IMR-90 (cell line): ENCODE results near the gene SNAPC1. TPM values are rescaled to one million over a fixed set of nuclear protein-coding genes. Genes with fewer than 3 reads are reported as not detected.

ENCODE experiments used
- ATAC-seq: fragments of 200-7000 bp; cut with Tn5 transposase; 2 replicates; pipeline ENCODE4 v1.9.1; 2020; ENCODE audit warnings: low read depth, mild to moderate bottlenecking, moderate library complexity
- BruUV-seq: library from RNA; stranded (reverse); fragments of 400-500 nt; replicated peaks from 2 replicates; lab custom pipeline; 2021; lab: Mats Ljungman, UMichigan
- CTCF ChIA-PET: fragments of 300-600 bp; formaldehyde crosslinking; extraction: SDS; loops from one replicate; lab custom pipeline; 2021; ENCODE audit warnings: antibody characterized with exemption; lab: Yijun Ruan, JAX
- POLR2A ChIA-PET: fragments of 300-600 bp; sonication (Branson Sonifier 250); formaldehyde crosslinking; loops from one replicate; lab custom pipeline; 2022; ENCODE audit warnings: antibody characterized with exemption; ENCODE audit not compliant: unreplicated experiment; lab: Charles Lee
- DNase-seq: peaks from one replicate; pipeline ENCODE4 v3.0.0; 2013
- H2AFZ ChIP-seq: replicated peaks from 2 replicates; pipeline ENCODE3; 2013; ENCODE audit warnings: low read length, mild to moderate bottlenecking; ENCODE audit not compliant: poor library complexity
- H2AK5ac ChIP-seq: 2 replicates; pipeline ENCODE4 v1.6.1; 2013; ENCODE audit warnings: low read depth, low read length, inconsistent platforms
- H2AK9ac ChIP-seq: replicated peaks from 2 replicates; pipeline ENCODE3; 2013; ENCODE audit warnings: mild to moderate bottlenecking, low read depth, low read length, moderate library complexity; ENCODE audit not compliant: poor library complexity
- H2BK120ac ChIP-seq: 2 replicates; pipeline ENCODE4 v1.6.1; 2013; ENCODE audit warnings: low read depth, low read length, inconsistent platforms
- H2BK15ac ChIP-seq: 3 replicates; pipeline ENCODE4 v1.6.1; 2013; ENCODE audit warnings: low read depth, low read length, inconsistent platforms
- H2BK20ac ChIP-seq: 2 replicates; pipeline ENCODE4 v1.6.1; 2013; ENCODE audit warnings: low read depth, mild to moderate bottlenecking, inconsistent platforms, low read length, moderate library complexity
- H2BK5ac ChIP-seq: 2 replicates; pipeline ENCODE4 v1.6.1; 2013; ENCODE audit warnings: mild to moderate bottlenecking, low read depth, low read length, inconsistent platforms; ENCODE audit not compliant: poor library complexity, severe bottlenecking
- H3K14ac ChIP-seq: replicated peaks from 2 replicates; pipeline ENCODE4 v1.6.1; 2013; ENCODE audit warnings: low read depth, low read length, inconsistent platforms
- H3K18ac ChIP-seq: 2 replicates; pipeline ENCODE4 v1.6.1; 2013; ENCODE audit warnings: low read depth, low read length, control low read depth
- H3K23ac ChIP-seq: 2 replicates; pipeline ENCODE4 v1.6.1; 2013; ENCODE audit warnings: low read depth, low read length, inconsistent platforms
- H3K27ac ChIP-seq: 2 replicates; pipeline ENCODE4 v1.5.1; 2013; ENCODE audit warnings: mild to moderate bottlenecking, control low read depth, low read length; ENCODE audit not compliant: insufficient read depth
- H3K27me3 ChIP-seq: 2 replicates; pipeline ENCODE4 v1.6.1; 2013; ENCODE audit warnings: low read length; ENCODE audit not compliant: control insufficient read depth, insufficient read depth
- H3K36me3 ChIP-seq: 2 replicates; pipeline ENCODE4 v1.6.1; 2013; ENCODE audit warnings: low read length, mixed read lengths; ENCODE audit not compliant: control insufficient read depth, insufficient read depth
- H3K4ac ChIP-seq: 2 replicates; pipeline ENCODE4 v1.6.1; 2013; ENCODE audit warnings: low read depth, low read length, inconsistent platforms
- H3K4me1 ChIP-seq: 2 replicates; pipeline ENCODE4 v1.6.1; 2013; ENCODE audit warnings: low read length, mixed read lengths; ENCODE audit not compliant: control insufficient read depth, insufficient read depth
- H3K4me2 ChIP-seq: 2 replicates; pipeline ENCODE4 v1.6.1; 2013; ENCODE audit warnings: low read depth, mild to moderate bottlenecking, control low read depth, low read length, moderate library complexity
- H3K4me3 ChIP-seq: 2 replicates; pipeline ENCODE4 v1.5.1; 2013; ENCODE audit warnings: low read depth, mild to moderate bottlenecking, control low read depth, low read length, moderate library complexity; ENCODE audit not compliant: insufficient read depth
- H3K56ac ChIP-seq: 2 replicates; pipeline ENCODE4 v1.6.1; 2013; ENCODE audit warnings: low read length, inconsistent platforms; ENCODE audit not compliant: insufficient read depth; ENCODE audit errors: extremely low read depth
- H3K79me1 ChIP-seq, 2 experiments: 2 replicates each; pipeline ENCODE4 v1.6.1; 2013; ENCODE audit warnings: low read length in 2 of 2, inconsistent platforms in 1 of 2, low read depth in 1 of 2
- H3K9ac ChIP-seq: 2 replicates; pipeline ENCODE4 v1.6.1; 2013; ENCODE audit warnings: low read depth, low read length, control low read depth
- H3K9me1 ChIP-seq: 2 replicates; pipeline ENCODE4 v1.6.1; 2013; ENCODE audit warnings: low read length, inconsistent platforms; ENCODE audit not compliant: insufficient read depth
- H3K9me3 ChIP-seq: 2 replicates; pipeline ENCODE4 v1.6.1; 2013; ENCODE audit warnings: low read length; ENCODE audit not compliant: control insufficient read depth, insufficient read depth
- H4K20me1 ChIP-seq: 2 replicates; pipeline ENCODE4 v1.6.1; 2013; ENCODE audit warnings: low read length, inconsistent platforms; ENCODE audit not compliant: insufficient read depth
- H4K5ac ChIP-seq: 2 replicates; pipeline ENCODE4 v1.6.1; 2013; ENCODE audit warnings: mild to moderate bottlenecking, low read depth, low read length, control low read depth
- H4K8ac ChIP-seq, 2 experiments: 2 replicates each; pipeline ENCODE4 v1.6.1; 2013; ENCODE audit warnings: low read depth in 2 of 2, low read length in 2 of 2, control low read depth in 1 of 2, inconsistent platforms in 1 of 2
- H4K91ac ChIP-seq: 2 replicates; pipeline ENCODE4 v1.6.1; 2013; ENCODE audit warnings: low read depth, low read length, inconsistent platforms; ENCODE audit not compliant: insufficient read depth
- CEBPB ChIP-seq: IDR thresholded peaks from 2 replicates; pipeline ENCODE4 v1.6.1; 2012; ENCODE audit warnings: low read depth, low read length, improper control_type of control experiment
- MAZ ChIP-seq: IDR thresholded peaks from 2 replicates; pipeline ENCODE4 v1.6.1; 2012; ENCODE audit warnings: low read depth, mild to moderate bottlenecking, low read length, improper control_type of control experiment, moderate library complexity, borderline replicate concordance
- MXI1 ChIP-seq: IDR thresholded peaks from 2 replicates; pipeline ENCODE4 v1.6.1; 2012; ENCODE audit warnings: low read depth, mild to moderate bottlenecking, low read length, moderate library complexity, borderline replicate concordance
- POLR2A ChIP-seq: IDR thresholded peaks from 2 replicates; pipeline ENCODE4 v1.6.1; 2012; ENCODE audit warnings: mild to moderate bottlenecking, low read depth, low read length
- RFX5 ChIP-seq: IDR thresholded peaks from 2 replicates; pipeline ENCODE4 v1.8.0; 2012; ENCODE audit warnings: low read depth, mild to moderate bottlenecking, low read length, moderate library complexity
- WGBS, 2 experiments: methylation state at CpG; one replicate each; pipeline versions ENCODE4 v1.1.5 to v1.1.7; 2013; ENCODE audit warnings: missing lambda C conversion rate in 2 of 2; ENCODE audit not compliant: insufficient read length in 1 of 2; ENCODE audit errors: extremely low coverage in 2 of 2; 5-methylcytosine and 5-hydroxymethylcytosine counted together
- dilution Hi-C: fragments of 300-500 bp; cut with HindIII; formaldehyde crosslinking; loops from one replicate; pipeline ENCODE4 v1.14.3; 2018; ENCODE audit warnings: low sequenced_read_pairs; ENCODE audit not compliant: unreplicated experiment
- in situ Hi-C: fragments of 300-500 bp; cut with MboI; formaldehyde crosslinking; loops from 3 replicates; pipeline ENCODE4 v1.14.3; 2019; ENCODE audit warnings: low sequenced_read_pairs, inconsistent platforms, mixed read lengths
- intact Hi-C: fragments of 100-400 bp; cut with micrococcal nuclease; formaldehyde crosslinking; loops from 2 replicates; pipeline ENCODE4 v1.10.0; 2022
- polyA plus RNA-seq, 3 experiments: library from polyadenylated mRNA; depleted of rRNA; stranded (reverse); fragments of >200 nt; gene quantifications; 2 replicates each; pipeline ENCODE4 v1.2.3, GENCODE V29; 2012; ENCODE audit warnings: low replicate concordance in 1 of 3
- total RNA-seq: library from RNA; depleted of rRNA; stranded (reverse); fragments of >200 nt; gene quantifications from 2 replicates; pipeline ENCODE4 v1.2.3, GENCODE V29; 2012
- TF ChIP-seq, protein P1 (sequence below): fragments of 150-350 bp; IDR thresholded peaks from 2 replicates; pipeline ENCODE4 v1.6.1; 2016; ENCODE audit warnings: low read depth, mild to moderate bottlenecking, low read length, moderate library complexity, borderline replicate concordance

Gene SNAPC1
- total and polyA plus RNA-seq, 2 of the 4 experiments (the other 2 are of a cell fraction): 7.7 to 9.3 TPM

DNA sequence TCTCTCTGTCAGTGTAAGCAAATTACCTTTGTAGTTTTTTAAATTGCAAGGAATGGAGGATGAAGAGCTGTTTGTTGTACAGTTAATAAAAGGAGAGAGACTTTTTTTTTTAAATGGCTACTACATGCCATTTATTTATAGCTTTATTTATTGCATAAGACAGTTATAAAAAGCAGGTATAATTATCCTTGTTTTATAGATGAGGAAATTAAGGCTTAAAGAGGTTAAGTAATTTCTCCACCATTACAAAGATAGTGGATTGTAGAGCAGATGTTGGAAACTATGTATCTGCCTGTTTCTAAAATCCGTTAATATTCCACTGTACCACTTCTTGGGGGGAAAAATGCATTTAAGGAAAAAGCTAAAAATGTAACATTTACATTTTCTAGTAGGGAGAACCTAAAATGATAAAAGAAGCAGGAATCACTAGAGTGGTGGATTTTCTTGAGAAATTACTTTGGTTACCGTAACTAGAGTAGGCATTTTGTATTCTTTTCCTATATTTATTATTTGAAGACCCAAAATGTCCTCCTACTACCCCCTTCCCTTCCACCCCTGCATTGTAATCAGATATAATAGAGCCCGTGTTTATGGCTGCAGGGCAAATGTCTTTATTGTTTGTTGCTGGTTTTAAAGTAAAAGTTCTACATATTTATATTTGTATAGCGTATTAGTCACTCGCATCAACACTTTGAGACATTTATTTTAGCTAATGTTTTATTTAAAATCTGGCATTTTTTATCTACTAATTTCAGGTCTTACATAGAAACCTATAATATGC, 2.3 kb downstream of the SNAPC1 start:
- Histone ChIP-seq H3K9ac (no peak overlapping the region), H2BK15ac (no peak overlapping the region), H2AK9ac (no peak overlapping the region), H3K56ac (no peak overlapping the region), H3K27ac (no peak overlapping the region), H4K91ac (no peak overlapping the region), H3K4me1 (peaks cover 8% of the 10 kb centered on the region), H3K27me3 (no peaks in the 10 kb centered on the region), H2BK5ac (no peak overlapping the region), H4K20me1 (0 out of 2 replicates have a peak, but pooled peaks cover 4% of the 10 kb centered on the region), H4K8ac (no peak overlapping the region), H2AK5ac (no peak overlapping the region), H3K36me3 (peaks cover 6% of the 10 kb centered on the region), H3K4ac (no peak overlapping the region), H3K4me3 (no peak overlapping the region), H3K14ac (no peak overlapping the region), H3K9me3 (no peaks in the 10 kb centered on the region), H2BK20ac (no peak overlapping the region), H3K23ac (no peak overlapping the region), H2AFZ (no peak overlapping the region), H2BK120ac (no peak overlapping the region), H3K18ac (no peak overlapping the region), H4K5ac (no peak overlapping the region), H3K9me1 (peaks cover 2% of the 10 kb centered on the region; the same call in 1 of the 2 replicates), H3K79me1 (peaks cover 20 to 45% of the 10 kb centered on the region in 2 experiments), H3K4me2 (peak overlapping the region; percentile 65)
- ChIA-PET CTCF (interaction anchor here (0.8 to 1.4 kb wide), 2 partner anchors 13 to 73 kb away, joined by 3 to 4 read pairs; no protein-coding TSS in a partner anchor), POLR2A (no interaction called here)
- ATAC-seq: no peak
- no TSS peak for BruUV-seq
- dilution Hi-C loops (no loop called here), intact Hi-C loops (no loop called here), in situ Hi-C loops (no loop called here)
- no CpG with 5 or more reads among the region's 5 CpGs for WGBS, 2 experiments
- TF ChIP-seq MAZ: no peak
- no peak for TF ChIP-seq MXI1
- peak; percentile 78 for TF ChIP-seq CEBPB
- TF ChIP-seq, protein P1, sequence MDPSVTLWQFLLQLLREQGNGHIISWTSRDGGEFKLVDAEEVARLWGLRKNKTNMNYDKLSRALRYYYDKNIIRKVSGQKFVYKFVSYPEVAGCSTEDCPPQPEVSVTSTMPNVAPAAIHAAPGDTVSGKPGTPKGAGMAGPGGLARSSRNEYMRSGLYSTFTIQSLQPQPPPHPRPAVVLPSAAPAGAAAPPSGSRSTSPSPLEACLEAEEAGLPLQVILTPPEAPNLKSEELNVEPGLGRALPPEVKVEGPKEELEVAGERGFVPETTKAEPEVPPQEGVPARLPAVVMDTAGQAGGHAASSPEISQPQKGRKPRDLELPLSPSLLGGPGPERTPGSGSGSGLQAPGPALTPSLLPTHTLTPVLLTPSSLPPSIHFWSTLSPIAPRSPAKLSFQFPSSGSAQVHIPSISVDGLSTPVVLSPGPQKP: no peak
- TF ChIP-seq RFX5: no peak
- TF ChIP-seq POLR2A: no peak
- DNase-seq: no peak
